SHP77 treated with DMSO at 0.1 percent for 48 hours (cell line): ENCODE results near the gene AP5Z1.

Source experiments
- DNase-seq: peaks from one replicate; lab custom pipeline; 2025; lab: John Stamatoyannopoulos, UW

AP5Z1 gene

GRCh38 chr7:4803397-4804241 is 28.2 kb downstream of the AP5Z1 start:
- no peak for DNase-seq

GRCh38 chr7:4805110-4805983 is 29.9 kb downstream of the AP5Z1 start:
- no peak for DNase-seq

- no peak for DNase-seq
Measured at GRCh38 chr7:4805984-4806300, 30.5 kb downstream of the AP5Z1 start.

- no peak for DNase-seq
Measured at GRCh38 chr7:4806983-4807597, 31.7 kb downstream of the AP5Z1 start.

- DNase-seq = no peak
Measured at GRCh38 chr7:4807598-4808016, 32.2 kb downstream of the AP5Z1 start.

- DNase-seq = no peak
Measured at GRCh38 chr7:4808026-4808425, 32.6 kb downstream of the AP5Z1 start.

GRCh38 chr7:4808565-4808964 is 33.1 kb downstream of the AP5Z1 start:
- DNase-seq = no peak

GRCh38 chr7:4809091-4809591 is 33.7 kb downstream of the AP5Z1 start:
- no peak for DNase-seq

- no peak for DNase-seq
Measured at GRCh38 chr7:4809666-4810065, 34.2 kb downstream of the AP5Z1 start.

- DNase-seq = no peak
Measured at GRCh38 chr7:4814433-4814832, 39.0 kb downstream of the AP5Z1 start.

- no peak for DNase-seq
Measured at GRCh38 chr7:4815121-4815520, 39.7 kb downstream of the AP5Z1 start.

GRCh38 chr7:4815609-4816418 is 40.4 kb downstream of the AP5Z1 start:
- no peak for DNase-seq

- no peak for DNase-seq
Measured at GRCh38 chr7:4816419-4817080, 41.1 kb downstream of the AP5Z1 start.

- no peak for DNase-seq
Measured at GRCh38 chr7:4817178-4817901, 41.9 kb downstream of the AP5Z1 start.

- DNase-seq = no peak
Measured at GRCh38 chr7:4818000-4818794, 42.8 kb downstream of the AP5Z1 start.

GRCh38 chr7:4819560-4820404 is 44.4 kb downstream of the AP5Z1 start:
- no peak for DNase-seq

GRCh38 chr7:4820405-4820966 is 45.1 kb downstream of the AP5Z1 start:
- no peak for DNase-seq

GRCh38 chr7:4820967-4821471 is 45.6 kb downstream of the AP5Z1 start:
- DNase-seq = no peak
